Kidney tubule cell (primary cell): ENCODE data around the gene ACTL10.
A peak's percentile ranks its signal among the peaks of the same experiment; 100 is the strongest.

ENCODE experiments used
- DNase-seq: peaks from one replicate; pipeline ENCODE4 v3.0.0-alpha.2; 2018; ENCODE audit warnings: low spot score

ACTL10 gene

DNA sequence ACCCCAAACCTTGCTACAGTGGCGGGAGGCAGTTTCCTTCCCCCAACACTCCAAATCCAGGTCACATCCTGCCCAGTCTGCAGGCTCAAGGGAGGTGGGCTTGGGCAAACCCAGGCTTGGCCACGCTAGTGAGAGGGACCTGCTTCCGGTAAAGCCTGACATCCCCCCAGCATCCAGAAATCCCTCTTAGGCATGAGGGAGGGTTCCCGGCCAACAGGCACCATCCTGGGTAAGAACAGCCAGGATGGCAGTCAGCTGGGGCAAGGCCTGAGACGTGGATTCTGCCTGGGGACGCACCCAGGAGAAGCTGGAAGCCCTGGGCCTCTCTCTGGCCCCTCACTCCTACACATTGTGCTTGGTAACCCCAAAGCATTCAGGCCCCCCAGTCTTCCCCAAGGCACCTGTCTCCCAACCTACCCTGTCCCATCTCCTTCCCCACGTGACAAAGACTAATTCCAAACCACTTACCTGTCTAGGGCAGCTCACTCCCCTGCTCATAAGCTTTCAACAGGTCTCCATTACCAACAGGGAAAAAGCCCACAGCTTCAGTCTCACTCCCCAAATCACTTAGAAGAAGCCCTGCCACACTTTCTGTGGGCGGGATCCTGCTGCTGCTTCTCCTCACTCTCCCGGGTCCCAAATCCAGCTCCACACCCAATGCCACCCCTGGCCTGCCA, 2.5 kb upstream of the ACTL10 start:
- no peak for DNase-seq

DNA sequence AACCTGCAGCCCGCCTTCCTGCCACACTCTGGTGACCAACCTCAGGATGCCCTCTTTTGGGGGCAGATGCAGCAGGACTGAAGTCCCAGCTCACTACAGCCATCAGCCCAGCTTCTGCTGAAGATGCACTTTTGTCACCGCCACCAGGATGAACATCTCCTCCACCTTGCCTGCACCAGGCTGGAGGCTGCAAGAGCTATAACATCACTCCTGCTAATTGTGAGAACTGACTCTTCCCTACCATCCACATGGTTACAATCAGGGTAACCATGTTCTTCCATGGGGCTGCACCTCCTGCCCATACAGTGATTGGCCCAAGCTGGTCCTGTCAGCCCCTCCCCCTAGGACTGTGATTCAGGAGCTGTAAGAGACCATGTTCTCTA, 2.0 kb upstream of the ACTL10 start:
- no peak for DNase-seq

DNA sequence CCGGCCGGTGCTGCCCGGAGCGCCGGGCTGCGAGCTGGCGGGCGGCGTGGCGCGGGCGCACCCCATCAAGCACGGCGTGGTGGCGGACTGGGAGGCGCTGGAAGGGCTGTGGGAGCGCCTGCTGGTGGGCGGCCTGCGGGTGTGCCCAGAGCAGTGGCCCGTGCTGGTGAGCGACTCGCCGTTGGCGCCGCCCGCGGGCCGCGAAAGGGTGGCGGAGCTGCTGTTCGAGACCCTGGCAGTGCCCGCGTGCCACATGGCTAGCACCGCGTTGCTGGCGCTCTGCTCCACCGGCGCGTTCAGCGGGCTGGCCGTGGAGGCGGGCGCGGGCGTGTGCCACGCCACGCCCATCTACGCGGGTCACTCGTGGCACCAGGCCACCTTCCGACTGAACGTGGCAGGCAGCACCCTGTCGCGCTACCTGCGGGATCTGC, 517 bp downstream of the ACTL10 start:
- DNase-seq = peak; percentile 60

DNA sequence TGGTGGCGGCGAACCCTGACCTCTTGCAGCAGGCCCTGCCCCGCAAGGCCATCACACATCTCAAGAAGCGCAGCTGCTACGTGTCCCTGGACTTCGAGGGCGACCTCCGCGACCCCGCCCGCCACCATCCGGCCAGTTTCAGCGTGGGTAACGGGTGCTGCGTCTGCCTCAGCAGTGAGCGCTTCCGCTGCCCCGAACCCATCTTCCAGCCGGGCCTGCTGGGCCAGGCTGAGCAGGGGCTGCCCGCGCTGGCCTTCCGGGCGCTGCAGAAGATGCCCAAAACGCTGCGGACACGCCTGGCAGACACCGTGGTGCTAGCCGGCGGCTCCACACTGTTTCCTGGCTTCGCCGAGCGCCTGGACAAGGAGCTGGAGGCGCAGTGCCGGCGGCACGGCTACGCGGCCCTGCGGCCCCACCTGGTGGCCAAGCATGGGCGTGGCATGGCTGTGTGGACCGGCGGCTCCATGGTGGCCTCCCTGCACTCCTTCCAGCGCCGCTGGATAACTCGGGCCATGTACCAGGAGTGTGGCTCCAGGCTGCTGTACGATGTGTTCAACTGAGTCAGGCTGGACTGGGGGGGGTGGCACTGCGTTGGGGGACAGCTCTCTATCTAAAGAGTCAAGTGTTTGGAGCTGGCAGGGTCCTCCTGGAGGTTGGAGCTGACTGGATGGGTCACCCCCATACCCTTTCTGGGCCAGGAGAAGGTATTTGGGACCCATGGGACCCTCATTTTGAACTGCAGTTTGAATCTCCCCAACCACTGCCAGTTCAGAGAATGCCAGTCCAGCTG, 1.1 kb downstream of the ACTL10 start:
- peak; percentile 85 for DNase-seq

DNA sequence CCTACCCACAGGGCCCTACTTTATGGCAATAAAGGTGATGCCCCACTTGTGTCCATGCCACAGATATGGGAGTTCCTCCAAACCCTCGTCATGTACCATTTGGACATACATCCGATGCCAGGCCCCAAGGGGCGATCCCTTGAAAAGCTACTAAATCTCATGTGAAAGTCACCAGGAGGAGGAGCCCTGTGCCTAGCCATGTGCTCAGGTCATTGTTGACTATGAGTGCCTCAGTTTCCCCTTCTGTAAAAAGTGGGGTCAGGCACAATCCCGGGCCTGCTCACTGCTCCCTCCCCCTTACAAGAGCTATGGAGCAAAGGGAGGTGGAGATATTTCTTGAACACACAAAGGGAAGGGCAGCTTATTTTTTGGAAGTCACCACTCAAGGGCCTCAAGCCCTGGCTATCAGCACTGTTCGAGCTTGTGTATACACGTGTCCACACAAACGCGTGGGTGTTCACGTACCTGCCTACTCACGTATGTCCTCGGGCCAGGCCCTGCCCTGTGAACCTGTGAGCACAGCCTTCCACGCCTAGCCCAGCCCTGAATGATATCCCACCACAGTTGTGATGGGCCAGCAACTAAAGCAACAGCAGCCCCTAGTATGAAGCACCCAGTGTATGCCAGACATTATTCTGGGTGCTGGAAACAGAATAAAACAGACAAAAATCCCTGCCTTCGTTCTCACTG, 1.9 kb downstream of the ACTL10 start:
- no peak for DNase-seq

DNA sequence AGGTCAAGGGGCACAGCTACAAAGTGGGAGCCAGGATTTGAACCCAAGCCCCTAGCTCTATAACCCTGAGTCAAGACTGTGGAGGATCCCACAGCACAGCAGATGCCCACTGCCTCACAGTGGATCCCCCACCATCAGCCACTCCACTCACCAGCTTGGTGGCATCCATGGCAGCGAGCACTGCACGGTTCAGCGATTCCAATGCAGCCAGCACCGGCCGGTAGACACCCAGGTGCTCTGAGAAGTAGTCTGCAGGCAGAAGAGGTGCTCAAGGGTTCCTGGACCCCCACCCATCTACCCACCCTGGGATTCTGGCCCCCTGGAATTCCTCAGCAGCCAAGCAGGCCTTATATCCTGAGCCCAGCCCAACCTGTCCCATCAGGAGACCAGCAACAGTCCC, 2.5 kb downstream of the ACTL10 start:
- no peak for DNase-seq

DNA sequence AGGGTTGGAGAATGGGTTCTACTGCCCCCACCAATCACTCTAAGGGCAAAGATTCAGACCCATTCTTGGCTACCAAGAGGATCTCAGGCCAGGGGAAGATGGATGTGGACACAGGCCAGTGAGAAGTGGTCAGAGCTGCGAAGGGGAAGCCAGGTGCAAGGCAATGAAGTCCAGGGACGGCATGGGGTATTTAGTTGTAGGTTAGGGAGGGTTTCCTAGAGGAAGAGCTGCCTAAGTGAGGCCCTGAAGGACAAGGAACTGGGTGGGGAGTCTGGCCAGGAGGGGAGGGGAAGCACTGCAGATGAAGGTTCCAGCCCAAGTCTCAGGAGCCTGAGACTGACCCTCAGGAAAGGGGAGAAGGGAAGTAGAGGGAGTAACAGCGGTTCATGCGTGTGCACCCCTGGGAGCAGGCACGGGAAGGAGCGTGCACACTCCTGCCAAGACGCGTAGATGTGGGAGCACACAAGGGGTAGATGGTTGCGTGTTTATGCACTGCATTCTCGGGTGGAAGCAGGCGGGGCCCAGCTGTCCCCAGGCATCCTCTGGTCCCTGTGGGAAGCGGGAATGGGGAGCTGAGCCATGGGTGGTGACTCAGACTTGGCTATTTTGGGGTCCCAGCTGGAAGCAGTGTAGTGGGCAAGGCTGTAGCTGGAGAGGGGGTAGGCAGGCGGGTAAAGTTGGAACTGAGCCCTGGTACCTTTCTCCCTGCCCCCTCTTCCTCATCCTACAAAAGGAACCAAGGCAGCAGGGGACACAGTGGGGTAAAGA, 3.3 kb downstream of the ACTL10 start:
- DNase-seq = no peak

DNA sequence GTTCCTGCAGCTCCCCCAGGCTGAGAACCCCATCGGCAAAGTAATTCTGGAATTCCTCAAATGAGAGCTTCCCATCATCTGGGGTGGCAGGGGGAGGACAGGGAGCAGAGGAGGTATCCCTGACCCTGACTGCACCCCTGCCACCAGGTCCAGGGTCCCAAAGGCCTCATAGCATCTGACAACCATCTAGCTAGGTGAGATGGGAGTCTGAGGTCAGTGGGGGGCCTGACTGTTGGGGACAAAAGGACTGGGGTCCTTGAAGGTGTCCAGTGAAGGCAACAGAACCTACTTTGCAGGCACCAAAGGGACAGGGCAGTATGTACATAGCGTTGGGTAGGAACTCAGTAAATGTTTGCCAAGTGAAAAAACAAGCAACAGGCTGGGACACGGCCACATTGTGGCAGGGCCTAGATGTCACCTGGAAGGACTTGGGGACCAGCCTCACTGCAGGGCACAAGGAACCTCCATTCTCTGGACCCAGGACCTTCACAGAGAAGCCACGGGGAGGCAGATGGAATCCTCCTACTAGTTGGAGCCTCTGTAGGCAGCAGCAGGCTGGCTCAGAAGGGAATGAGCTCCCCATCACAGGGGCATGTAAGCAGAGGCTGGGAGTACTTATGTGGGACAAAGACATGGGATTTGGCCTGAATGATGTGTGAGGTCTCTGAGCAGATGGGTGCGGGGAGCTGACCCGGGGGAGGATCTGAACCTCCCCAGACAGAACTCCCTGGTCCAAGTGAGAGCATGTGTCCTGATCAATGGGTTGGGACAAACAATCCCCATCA, 4.2 kb downstream of the ACTL10 start:
- no peak for DNase-seq

DNA sequence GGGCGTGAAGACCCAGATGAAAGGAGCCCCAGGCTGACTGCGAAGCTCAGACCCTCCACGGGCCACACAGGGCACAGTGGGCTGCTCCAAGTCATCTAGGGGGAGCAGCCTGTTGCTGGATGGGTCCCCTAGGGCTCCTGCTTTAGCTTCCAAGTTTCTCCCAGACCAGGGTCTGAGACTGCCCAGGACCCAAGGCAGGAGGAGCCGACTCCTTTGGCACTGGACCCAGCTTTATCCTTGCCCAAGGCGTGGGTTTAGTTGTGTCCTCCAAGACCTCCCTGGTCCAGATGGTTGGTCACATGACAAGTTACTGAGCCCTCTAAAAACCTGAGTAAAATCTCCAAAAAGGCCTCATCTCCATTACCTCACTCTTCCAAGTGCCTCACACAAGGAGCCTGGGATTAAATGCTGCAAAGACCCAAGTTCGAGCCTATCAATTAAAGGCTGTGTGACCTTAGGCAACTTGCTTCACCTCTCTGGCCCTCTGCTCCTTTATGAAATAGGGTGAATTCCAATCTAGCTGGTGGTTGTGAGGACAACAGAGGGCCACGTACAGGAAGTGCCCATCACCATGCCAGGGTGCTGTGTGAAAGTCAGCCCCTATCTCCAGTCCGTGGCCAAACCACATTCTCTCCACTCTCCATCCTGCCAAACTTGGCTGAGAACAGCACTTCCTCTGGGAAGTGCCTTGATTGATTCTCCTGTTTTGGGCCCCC, 5.0 kb downstream of the ACTL10 start:
- DNase-seq = no peak

DNA sequence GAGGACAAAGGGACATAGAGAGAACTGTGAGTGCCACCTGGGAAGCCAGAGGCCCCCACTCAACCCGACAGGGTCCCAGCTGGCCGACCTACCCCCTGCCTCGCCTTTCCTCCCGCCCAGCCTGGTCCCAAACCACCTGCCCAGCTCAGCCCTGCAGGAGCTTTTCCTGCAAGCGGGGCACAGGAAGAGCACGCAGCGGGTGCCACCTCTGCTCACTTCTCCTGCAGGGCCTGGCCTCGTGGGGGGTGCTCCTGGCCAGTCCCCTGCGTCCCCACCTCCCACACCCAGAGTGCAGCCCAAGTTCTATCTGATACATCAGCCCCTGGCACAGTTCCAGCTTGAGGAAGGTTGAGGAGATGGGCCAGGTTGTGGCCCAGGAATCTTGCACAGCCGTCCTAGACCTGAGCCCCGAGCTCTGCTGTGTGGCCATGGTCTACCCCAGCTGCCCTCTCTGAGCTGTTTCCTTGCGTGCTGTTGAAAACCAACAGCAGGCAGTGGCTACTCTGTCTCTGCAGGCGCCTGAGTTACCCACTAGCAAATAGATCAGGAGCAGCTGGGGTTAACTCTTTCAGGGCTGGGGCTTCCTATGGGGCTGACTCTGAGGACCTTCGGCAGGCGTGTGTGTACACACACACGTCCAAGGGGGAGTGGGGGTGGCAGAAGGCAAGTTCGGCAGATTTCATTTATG, 5.8 kb downstream of the ACTL10 start:
- no peak for DNase-seq

DNA sequence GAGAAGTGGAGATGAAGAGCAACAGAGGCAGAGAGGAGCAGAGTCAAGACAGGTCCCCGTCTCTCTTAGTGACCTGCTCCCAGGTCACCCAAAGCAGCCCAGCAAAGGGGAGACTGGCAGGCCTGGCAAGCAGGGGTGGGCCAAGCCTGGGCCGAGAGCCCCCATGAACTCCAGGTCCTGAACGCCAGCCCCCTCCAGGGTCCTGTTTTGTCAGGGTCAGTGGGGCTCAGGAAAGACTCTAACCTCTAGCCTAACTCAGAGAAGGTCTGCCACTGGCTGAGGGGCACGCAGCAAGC, 6.3 kb downstream of the ACTL10 start:
- DNase-seq = no peak

DNA sequence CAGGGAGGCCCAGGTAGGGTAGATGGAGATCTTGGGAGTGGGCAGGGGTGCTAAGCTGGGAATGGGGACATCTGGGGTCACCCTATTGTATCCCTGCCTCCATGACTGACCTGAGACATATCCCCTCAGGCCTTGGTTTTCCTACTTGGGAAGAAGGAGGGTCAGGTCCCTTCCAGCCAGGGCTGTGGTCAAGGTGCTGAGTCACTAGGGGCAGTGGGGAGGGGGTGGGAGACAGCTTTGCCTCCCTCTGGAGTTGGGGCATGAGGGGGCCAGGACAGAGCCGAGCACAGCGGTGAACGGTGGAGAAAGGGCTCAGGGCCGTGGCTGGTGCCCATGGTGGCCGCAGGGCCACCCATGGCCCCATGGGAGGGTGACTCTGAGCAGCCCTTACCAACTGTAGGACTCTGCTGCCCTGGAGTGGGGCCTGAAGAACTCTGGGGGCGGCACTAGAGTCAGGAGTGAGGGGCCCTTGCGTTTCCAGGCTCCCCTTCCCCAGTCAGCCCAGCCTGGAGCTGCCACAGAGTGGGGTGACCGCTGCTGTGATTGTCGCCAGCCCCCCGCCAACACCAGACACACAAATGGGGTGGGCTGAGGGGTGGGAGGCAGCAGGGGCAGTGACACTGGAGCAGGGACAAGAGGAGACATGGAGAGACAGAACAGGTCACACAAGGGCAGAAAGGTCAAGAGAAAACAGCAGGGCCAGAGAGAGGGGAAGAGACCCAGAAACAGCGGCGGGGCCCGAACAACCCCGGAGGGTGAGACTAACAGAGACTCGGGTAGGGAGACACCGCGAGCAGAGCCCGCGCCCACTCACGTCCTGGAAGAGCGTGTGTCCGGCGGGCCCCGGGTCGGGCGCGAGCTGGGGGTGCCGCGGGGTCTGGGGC, 6.9 kb downstream of the ACTL10 start:
- peak; percentile 30 for DNase-seq

DNA sequence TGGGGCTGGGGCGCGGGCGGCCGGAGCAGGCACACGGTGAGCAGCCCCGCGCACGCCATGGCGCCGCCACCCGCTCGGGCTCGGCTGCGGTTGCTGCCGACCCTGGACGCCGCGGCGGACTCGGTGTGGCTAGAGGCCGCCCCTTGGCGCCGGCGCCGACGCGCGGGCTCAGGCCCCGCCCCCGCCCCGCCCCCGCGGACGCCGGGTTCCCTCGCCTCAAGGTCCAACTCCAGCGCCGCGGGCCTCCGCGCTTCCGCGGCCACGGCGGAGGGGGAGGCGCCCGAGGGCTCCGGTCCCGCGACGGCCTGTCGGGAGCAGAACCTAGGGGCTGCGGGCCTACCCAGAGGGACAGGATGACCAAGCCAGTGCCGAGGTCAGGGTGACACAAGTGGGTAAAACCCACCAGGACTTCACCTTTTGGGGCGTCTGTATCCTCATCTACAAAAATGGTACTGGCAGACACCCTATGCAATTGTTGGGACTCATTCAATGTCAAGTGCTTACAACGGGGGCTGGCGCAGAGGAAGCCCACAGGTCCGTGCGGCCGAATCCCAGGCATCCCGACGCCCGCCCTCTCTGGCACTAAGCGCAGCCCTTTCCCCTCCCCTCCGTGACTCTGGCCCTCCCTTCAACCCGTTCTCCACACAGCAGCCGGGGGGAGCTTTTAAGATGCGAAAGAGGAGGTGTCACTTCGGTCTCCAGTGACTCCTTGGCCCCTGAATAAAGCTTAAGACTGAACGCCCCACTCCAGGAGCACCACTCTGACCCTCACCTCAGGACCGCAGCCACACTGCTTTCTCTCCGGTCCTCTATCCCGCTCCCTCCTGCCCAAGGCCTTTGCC, 7.8 kb downstream of the ACTL10 start, which contains the start of gene NECAB3:
NECAB3 (minus strand) TSS at position 135 of the 842 bp plus-strand sequence; CDS start at position 59, 76 bp downstream.
- peak; percentile 78 for DNase-seq

DNA sequence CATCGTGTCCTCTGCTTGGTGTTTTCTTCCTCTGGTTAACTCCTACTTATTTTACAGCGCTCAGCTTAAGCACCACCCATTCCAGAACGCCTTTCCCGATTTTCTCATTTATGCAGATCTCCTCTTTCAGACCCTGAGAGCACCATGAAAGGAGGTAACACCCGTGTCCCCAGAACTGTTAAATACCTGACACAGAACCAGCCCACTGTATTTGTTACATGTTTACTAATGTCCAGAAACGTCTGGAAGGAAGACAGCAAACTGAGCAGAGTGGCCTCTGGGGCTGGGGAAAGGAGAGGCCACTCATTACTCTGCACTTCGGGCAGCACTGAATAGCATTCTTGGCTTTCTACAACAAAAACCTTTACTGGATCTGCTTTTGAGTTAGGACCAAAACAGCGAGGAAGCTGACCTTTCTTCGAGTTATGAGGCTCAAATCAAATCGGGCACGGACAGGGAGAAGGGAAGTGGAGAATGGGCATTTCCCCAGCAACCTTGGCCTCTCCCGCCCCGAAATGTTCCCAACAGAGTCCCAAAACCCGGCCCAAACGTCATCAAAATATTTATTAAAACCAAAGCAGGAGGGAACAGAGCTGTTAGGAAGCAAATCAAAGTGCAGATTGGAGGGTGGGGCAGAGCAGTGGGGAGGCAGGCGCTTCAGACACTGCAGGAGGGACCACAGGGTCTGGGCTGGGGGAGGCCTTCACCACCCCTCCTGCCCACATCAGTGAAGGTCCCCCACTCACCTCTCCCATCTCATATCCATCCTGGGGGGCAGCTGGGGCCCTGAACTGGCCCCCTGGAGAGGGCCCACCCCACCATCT, 8.6 kb downstream of the ACTL10 start:
- DNase-seq = no peak

DNA sequence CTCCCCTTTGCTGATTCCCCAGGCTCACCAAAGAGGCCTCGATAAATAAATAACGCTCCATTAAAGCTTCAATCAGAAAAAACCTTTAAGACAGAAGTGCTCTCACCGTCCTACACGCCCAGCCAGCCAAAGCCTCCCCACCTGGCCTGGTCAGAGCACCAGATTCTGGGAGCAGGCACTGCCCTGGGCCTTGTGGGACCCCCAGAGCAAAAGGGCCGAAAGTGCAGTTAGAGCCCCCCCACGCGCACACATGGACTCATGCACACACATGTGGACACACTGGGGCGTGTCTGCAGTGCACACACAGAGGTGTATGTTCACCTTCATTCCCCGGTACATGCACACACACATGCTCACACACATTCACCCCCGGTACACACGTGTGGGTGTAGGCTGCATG, 9.4 kb downstream of the ACTL10 start:
- no peak for DNase-seq

DNA sequence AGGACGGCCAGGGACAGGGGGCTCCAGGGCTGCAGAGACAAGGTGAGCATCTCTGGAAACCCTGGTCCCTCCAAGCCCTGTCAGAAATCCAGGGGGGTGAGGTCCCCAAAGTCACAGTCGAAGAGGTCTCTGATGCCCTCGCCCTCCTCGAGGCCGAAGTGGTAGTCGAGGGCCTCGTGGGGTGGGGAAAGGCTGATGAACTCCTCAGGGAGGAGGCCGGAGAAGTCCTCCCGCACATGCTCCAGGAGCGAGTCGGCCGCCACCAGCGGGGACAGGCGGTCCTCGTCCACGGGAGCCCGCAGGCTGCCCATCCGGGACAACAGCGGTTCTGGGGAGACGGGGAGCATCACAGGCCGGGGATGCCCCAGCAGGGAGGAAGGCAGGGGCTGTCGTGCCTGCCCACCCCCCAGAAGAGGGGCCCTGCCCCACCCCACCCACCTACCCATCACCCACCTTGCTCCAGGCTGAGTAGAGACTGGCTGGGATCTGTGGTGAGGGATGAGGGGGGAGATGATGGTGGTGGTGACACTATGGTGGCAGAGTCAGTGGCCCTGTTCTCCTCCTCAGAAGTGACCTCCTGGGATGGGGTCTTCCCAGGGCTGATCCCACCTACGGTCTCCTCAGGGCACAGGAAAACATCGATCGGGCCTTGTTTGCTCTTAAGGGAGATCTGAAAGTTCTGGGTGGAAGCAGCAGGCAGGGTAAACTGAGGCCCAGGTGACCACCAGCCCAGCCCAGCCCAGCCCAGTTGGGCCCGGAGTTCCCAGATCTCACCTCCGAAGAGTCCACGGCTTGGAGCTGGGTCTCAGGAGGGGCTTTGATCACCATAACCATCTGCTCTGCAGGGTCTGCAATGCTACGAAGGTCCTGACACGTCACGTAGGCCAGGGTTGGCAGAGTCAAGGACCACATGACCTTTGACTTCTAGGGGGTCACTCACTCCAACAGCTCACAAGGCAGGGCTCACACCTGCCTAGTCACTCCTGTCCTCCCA, 10.2 kb downstream of the ACTL10 start:
- no peak for DNase-seq
